ENCODE measurements around the gene PTPRG. TPM values are rescaled to one million over a fixed set of nuclear protein-coding genes. Genes with fewer than 3 reads are reported as not detected.
A peak's percentile ranks its signal among the peaks of the same experiment; 100 is the strongest.

Gene PTPRG
- total and polyA plus RNA-seq, 4 donors = 3.6 to 35.6 (median 8.1) TPM

- H3K27ac ChIP-seq (ENCODE audit: low read depth in 1 of 2, low read length in 2 of 2) = peak overlapping the region; percentile 70 to 75
- H3K9ac ChIP-seq (ENCODE audit: low read depth in 1 of 2, low read length in 2 of 2) = no peak overlapping the region
- 36% methylated on average over 6 of the region's 6 CpGs for WGBS
- H3K9me3 ChIP-seq (ENCODE audit: control insufficient read depth in 4 of 4, low read length in 3 of 4) = no peaks in the 10 kb centered on the region
- DNase-seq (ENCODE audit: low spot score) = no peak
- no peaks in the 10 kb centered on the region for H3K36me3 ChIP-seq (ENCODE audit: control insufficient read depth in 4 of 4, insufficient read depth in 3 of 4, low read depth in 1 of 4, low read length in 3 of 4)
- TF ChIP-seq SP1 (IDR thresholded peaks at IDR 0.05) = peak; percentile 22
- TF ChIP-seq HNF4A (conservative IDR thresholded peaks at IDR 0.05) = peak in 1 of 2 donors; percentile 36
- TF ChIP-seq, protein P1, sequence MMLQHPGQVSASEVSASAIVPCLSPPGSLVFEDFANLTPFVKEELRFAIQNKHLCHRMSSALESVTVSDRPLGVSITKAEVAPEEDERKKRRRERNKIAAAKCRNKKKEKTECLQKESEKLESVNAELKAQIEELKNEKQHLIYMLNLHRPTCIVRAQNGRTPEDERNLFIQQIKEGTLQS (IDR thresholded peaks at IDR 0.05) = peak; percentile 41
- peak; percentile 56 to 65 for TF ChIP-seq RAD21 (IDR thresholded peaks at IDR 0.05)
- peak; percentile 8 for TF ChIP-seq NR2F2 (IDR thresholded peaks at IDR 0.05)
- TF ChIP-seq RXRA (IDR thresholded peaks at IDR 0.05) = peak; percentile 29 to 49
- TF ChIP-seq JUND (IDR thresholded peaks at IDR 0.05) = no peak
- no peak for TF ChIP-seq ZBTB33 (IDR thresholded peaks at IDR 0.05)
- no peak for TF ChIP-seq HNF4G (IDR thresholded peaks at IDR 0.05)
- TF ChIP-seq GABPA (IDR thresholded peaks at IDR 0.05 in 1 of 2, conservative IDR thresholded peaks at IDR 0.05 in 1 of 2) = no peak
- TF ChIP-seq EGR1 (IDR thresholded peaks at IDR 0.05; ENCODE audit: low read depth in 2 of 2) = no peak
- peak; percentile 38 for TF ChIP-seq MAX (IDR thresholded peaks at IDR 0.05)
- peak; percentile 46 for TF ChIP-seq CTCF (IDR thresholded peaks at IDR 0.05; ENCODE audit: low read depth, low read length, missing input control)
- TF ChIP-seq REST (IDR thresholded peaks at IDR 0.05) = no peak
- peak overlapping the region in 2 of 3 donors; percentile 11 to 23 for H3K4me3 ChIP-seq (ENCODE audit: low read depth in 1 of 3, low read length in 3 of 3)
- H3K4me1 ChIP-seq (ENCODE audit: control insufficient read depth in 4 of 4, insufficient read depth in 4 of 4, low read length in 3 of 4) = peaks cover 3 to 41% (median 32%) of the 10 kb centered on the region in 4 donors
- H3K27me3 ChIP-seq (ENCODE audit: control insufficient read depth in 4 of 4, insufficient read depth in 4 of 4, low read length in 3 of 4) = no peaks in the 10 kb centered on the region
Observed at GRCh38 chr3:61877359-61878138, 316.2 kb downstream of the PTPRG start.

Data from liver (tissue), 9 donors.